Retina (tissue), 1 donor: ENCODE data around the gene ATXN3.

Experiments used
- DNase-seq: peaks from one replicate; pipeline ENCODE4 v3.0.0-alpha.2; 2016

Gene ATXN3

DNA sequence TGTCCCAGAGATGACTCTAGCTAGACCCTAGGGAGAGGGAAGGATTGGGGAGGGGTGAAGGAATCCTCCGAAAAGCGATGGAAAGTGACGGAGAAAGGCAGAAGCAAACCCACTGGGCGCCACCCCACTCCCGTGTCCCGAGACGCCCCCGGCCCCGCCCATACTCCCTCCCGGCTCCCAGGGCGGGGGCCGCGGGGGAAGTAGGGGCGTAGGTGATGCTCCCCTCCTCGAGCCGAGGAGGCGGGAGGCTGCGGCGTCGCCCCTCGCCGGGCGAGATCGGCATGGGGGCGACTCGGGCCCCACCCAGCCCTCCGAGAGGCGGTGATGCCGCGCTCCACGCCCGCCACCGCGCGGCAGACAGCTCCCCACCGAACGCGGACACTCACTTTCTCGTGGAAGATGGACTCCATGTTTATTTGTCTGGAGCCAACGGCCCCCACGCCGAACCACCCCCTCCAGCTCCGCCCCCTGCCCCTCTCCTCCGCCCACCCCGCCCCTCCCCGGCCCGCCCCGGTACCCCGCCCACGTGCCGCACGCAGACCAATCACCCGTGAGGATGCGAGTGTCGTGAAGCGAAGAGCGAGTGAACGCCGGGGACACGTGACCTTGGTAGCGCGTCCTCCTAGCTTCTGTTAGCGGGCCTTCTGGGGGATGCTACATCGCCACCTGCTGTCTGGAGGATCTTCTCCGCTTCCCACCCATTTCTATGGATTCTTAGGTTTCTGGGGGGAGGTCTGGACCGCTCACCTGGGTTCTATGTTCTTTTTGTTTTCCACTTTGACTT, at the start of gene ATXN3:
Gene ATXN3, minus strand, starts transcription at position 440 of the 784 bp plus-strand sequence. Its CDS starts 30 bp downstream, at position 410.
- peak; percentile 92 for DNase-seq

GRCh38 chr14:92154283-92154942, 48.0 kb upstream of the ATXN3 start:
- no peak for DNase-seq

DNA sequence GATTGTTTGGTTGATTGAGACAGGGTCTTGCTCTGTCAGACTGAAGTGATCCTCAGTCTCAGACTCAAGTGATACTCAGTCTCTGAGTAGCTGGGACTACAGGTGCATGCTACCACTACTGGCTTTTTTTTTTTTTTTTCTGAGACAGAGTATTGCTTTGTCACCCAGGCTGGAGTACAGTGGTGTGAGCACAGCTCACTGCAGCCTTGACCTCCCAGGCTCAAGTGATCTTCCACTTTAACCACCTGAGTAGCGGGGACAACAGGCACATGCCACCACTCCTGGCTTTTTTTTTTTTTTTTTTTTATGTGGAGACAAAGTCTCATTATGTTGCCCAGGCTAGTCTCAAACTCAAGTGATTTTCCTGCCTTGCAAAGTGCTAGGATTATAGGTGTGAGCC, 47.2 kb upstream of the ATXN3 start:
- no peak for DNase-seq

DNA sequence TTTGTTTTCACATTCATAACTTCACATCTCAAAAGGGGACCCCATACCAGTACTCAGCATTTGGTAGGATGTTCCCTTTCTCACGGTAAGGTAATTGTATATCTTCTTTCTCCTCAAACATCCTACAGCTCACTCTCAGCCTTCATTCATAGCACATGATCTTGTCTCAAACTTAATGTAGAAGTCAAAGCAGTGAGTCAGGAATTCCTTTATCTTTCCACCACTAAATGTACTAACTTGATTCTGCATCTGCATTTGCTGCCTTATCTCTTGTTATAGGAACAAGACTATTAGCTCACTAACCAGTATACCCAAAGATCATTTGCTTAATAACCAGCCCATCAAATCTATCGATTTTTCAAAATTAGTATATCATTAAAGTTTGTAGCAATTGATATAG, 38.3 kb upstream of the ATXN3 start:
- DNase-seq: no peak

GRCh38 chr14:92143962-92144361, 37.6 kb upstream of the ATXN3 start:
- no peak for DNase-seq

GRCh38 chr14:92143309-92143708, 36.9 kb upstream of the ATXN3 start:
- no peak for DNase-seq

DNA sequence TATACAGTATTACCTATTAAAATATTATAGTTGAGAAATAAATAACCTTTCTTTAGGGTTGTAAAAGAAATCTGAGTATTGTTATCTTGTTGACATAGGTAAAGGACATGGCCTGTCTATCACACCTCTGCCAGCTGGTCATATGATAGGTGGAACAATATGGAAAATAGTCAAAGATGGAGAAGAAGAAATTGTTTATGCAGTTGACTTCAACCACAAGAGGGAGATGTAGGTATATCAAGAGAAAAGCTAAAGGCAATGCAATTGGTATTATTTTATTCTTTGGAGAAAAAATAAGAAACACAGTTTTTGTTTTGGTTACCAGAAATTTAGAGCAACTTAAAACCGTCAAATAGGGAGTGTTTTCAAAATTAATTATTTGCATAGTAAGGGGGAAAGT, 28.9 kb upstream of the ATXN3 start:
- peak; percentile 6 for DNase-seq

DNA sequence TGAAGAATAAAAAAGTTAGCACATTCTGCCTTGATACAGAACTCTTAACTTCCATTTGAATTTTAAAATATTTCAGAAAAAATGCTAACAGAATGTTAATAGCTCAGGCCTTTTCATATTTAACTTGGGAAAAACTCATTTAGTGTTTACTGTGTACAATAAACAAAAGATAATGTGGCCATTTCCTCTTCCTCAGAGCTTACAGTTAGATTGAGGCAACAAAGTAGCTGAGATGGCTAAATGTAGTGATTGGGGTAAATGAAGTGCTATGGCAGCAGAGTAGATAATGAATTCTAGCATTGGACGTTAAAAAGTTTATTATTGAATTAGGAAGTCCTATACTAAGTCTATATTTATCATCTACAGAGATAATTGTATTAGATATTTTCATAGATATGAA, 28.1 kb upstream of the ATXN3 start:
- no peak for DNase-seq

- DNase-seq: no peak
Observed at GRCh38 chr14:92122761-92123160, 16.4 kb upstream of the ATXN3 start.

GRCh38 chr14:92122351-92122677, 15.9 kb upstream of the ATXN3 start:
- DNase-seq: no peak

DNA sequence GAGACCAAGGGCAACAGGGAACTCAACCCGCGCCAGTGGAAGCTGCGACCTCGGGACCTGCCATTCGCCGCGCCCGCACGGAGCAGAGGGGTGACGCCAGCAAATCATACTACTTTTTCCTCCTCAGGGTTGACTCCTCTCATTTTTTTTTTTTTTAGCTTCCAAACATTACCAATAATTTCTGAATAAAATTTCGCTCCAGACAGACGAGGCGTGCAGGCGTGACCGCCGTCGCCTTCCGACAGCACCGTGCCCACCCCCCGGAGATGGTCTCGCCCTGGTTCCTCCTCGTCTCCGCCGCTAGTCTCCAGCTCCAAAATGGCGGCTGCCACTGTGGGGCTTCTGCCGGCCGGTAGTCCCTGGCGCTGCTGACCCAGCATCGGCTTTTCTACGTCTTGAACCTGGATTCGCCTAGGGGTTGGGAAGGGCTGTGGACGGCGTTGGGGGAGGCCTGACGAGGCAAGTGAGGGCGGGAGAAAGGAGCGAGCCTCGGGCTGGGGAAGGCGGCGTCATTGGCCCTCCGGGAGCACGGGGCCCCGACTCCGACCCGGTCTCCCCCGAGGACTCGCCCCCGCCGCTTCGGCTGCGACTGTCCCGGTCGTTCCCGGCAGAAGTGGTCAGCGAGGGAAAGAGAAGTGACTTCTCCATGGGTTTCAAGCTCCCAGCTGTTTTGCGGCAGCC, 15.4 kb upstream of the ATXN3 start, which contains the start of the genes CPSF2 and NDUFB1:
Gene CPSF2, plus strand, starts transcription at position 300 of the 681 bp plus-strand sequence. CDS start 9,016 bp downstream, outside the sequence.
Gene NDUFB1, minus strand, starts transcription at position 37 of the 681 bp plus-strand sequence. CDS start 4,069 bp downstream, outside the sequence.
- DNase-seq: peak; percentile 99

GRCh38 chr14:92121207-92121669, 14.9 kb upstream of the ATXN3 start:
- no peak for DNase-seq

DNA sequence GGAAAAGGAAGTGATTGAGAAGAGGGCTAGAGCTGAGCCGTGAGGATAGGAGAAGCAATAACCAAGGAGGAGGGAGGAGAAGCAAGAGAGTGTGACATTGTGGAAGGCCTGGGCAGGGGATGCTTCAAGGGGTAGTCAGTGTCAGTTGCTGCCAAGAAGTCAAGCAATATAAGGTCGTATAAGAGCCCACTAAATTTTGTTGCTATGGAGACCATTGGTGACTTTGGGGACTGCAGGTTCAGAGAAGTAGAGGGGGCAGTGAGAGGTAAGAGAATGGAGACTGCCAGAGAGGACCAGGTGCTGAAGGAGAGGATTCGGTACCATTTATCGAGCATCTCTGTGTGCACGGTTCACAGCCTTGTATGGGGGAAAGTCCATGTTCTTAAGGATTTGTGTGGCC, 3.1 kb upstream of the ATXN3 start:
- no peak for DNase-seq

GRCh38 chr14:92108345-92109254, 2.2 kb upstream of the ATXN3 start:
- DNase-seq: no peak

- DNase-seq: no peak
Observed at GRCh38 chr14:92105893-92106142, 564 bp downstream of the ATXN3 start.

GRCh38 chr14:92105073-92105892, 1.1 kb downstream of the ATXN3 start:
- DNase-seq: no peak

DNA sequence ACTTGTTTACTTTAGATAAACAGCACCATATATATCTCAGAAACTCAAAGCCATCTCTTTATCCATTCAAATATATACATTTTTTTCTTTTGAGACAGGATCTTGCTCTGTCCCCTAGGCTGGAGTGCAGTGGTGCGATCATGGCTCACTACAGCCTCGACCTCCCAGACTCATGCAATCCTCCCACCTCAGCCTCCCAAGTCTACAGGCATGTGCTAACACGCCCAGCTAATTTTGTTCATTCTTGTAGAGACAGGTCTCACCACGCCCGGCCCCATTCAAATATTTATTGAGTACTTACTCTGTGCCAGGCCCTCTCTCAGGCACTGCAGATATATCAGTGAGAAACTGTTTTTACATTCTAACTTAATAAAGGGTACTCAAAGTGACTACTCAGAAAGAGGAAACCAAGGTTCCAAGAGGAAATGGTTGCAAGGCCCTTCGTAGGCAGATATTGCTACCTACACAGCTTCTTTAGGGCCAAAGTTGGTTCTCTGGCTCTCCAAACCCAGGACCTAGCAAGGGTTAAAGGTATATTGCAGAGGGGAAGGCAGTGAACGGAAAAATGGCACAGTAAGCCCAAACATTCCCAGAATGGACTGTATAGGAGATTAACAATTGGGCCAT, 2.9 kb downstream of the ATXN3 start:
- DNase-seq: no peak

GRCh38 chr14:92099802-92100201, 6.6 kb downstream of the ATXN3 start:
- DNase-seq: no peak

DNA sequence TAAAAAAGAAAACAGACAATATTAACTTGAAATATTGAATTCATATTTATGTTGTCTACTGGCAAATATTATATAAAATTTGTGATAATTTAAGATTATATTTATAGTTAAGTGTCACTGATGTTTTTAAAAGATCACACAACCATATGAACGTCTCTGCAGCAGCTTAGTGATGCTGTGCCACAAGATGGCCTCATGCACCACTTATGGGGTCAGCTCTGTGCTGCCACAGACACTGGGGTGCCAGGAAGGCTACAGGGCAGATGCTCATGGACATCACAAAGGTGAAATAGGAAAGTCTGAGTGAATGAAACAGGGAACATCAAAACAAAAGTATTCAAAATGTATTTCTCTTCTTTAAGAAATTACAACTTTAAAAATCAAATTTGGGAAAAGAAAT, 13.1 kb downstream of the ATXN3 start:
- DNase-seq: no peak

DNA sequence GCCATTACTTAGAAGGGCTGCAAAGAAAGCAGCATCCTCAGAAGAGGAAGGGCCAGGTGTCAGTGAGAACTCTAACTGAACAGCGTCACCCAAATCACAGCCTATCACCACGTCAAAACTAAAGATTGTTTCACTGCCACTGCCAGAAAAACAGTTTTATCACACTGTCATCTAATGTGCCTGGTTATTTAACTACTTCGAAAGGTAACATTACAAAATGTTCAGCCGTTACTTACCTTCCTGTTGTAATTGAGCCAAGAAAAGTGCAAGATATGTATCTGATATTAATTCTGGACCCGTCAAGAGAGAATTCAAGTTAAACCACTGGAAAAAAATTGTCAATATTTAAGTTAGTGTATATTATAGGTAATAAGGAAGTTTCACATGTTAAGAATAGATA, 17.9 kb downstream of the ATXN3 start:
- DNase-seq: no peak

GRCh38 chr14:92074555-92074954, 31.8 kb downstream of the ATXN3 start:
- no peak for DNase-seq
